Measurements from ENCODE around the gene MLANA. TPM values are rescaled to one million over a fixed set of nuclear protein-coding genes. Genes with fewer than 3 reads are reported as not detected.

Gene MLANA
- total RNA-seq, 4 donors from 2014 or later = not detected

GRCh38 chr9:5868235-5868634 is 22.5 kb upstream of the MLANA start:
- 68% methylated on average over 8 of the region's 9 CpGs; no CpG with 5 or more reads in 1 of the 2 donors for WGBS, 2 donors (ENCODE audit: low coverage in 1 of 2)
- no peak overlapping the region for H3K27ac ChIP-seq
- peaks cover 0 to 46% of the 10 kb centered on the region in 2 donors for H3K36me3 ChIP-seq
- ATAC-seq = no peak
- no peaks in the 10 kb centered on the region for H3K4me1 ChIP-seq
- H3K9me3 ChIP-seq = no peaks in the 10 kb centered on the region
- no peaks in the 10 kb centered on the region for H3K27me3 ChIP-seq
- H3K4me3 ChIP-seq = no peak overlapping the region
- TF ChIP-seq CTCF (IDR thresholded peaks at IDR 0.05) = no peak
- no peak for TF ChIP-seq EP300 (IDR thresholded peaks at IDR 0.05)

- H3K4me1 ChIP-seq = no peaks in the 10 kb centered on the region
- no peak for TF ChIP-seq POLR2A (IDR thresholded peaks at IDR 0.05)
- no peak for TF ChIP-seq EP300 (IDR thresholded peaks at IDR 0.05)
- no peak for TF ChIP-seq CTCF (IDR thresholded peaks at IDR 0.05)
- TF ChIP-seq POLR2AphosphoS5 (IDR thresholded peaks at IDR 0.05) = no peak
- H3K36me3 ChIP-seq = peaks cover 0 to 52% of the 10 kb centered on the region in 2 donors
- no peaks in the 10 kb centered on the region for H3K27me3 ChIP-seq
- no peak for ATAC-seq
- WGBS, 2 donors (ENCODE audit: low coverage in 1 of 2) = 71 to 100% methylated on average over 1 to 3 of the region's 3 CpGs
- no peak overlapping the region for H3K4me3 ChIP-seq
- H3K27ac ChIP-seq = no peak overlapping the region
- no peaks in the 10 kb centered on the region for H3K9me3 ChIP-seq
Measured at GRCh38 chr9:5869315-5870019, 21.2 kb upstream of the MLANA start.

- Histone ChIP-seq H3K4me1 (no peaks in the 10 kb centered on the region), H3K36me3 (peaks cover 0 to 57% of the 10 kb centered on the region in 2 donors), H3K27ac (no peak overlapping the region), H3K4me3 (no peak overlapping the region), H3K9me3 (no peaks in the 10 kb centered on the region), H3K27me3 (no peaks in the 10 kb centered on the region)
- TF ChIP-seq POLR2AphosphoS5 (IDR thresholded peaks at IDR 0.05) (no peak), POLR2A (IDR thresholded peaks at IDR 0.05) (no peak), CTCF (IDR thresholded peaks at IDR 0.05) (no peak), EP300 (IDR thresholded peaks at IDR 0.05) (no peak)
- no peak for ATAC-seq
- WGBS, 2 donors (ENCODE audit: low coverage in 1 of 2) = 92% methylated on average over 2 of the region's 2 CpGs; no CpG with 5 or more reads in 1 of the 2 donors
Measured at GRCh38 chr9:5870020-5870339, 20.7 kb upstream of the MLANA start.

GRCh38 chr9:5870691-5871090 is 20.0 kb upstream of the MLANA start:
- WGBS, 2 donors (ENCODE audit: low coverage in 1 of 2) = 76 to 90% methylated on average over 2 to 3 of the region's 3 CpGs
- Histone ChIP-seq H3K27me3 (no peaks in the 10 kb centered on the region), H3K27ac (no peak overlapping the region), H3K36me3 (peaks cover 0 to 58% of the 10 kb centered on the region in 2 donors), H3K9me3 (no peaks in the 10 kb centered on the region), H3K4me3 (no peak overlapping the region), H3K4me1 (no peaks in the 10 kb centered on the region)
- no peak for TF ChIP-seq CTCF (IDR thresholded peaks at IDR 0.05)
- no peak for TF ChIP-seq POLR2A (IDR thresholded peaks at IDR 0.05)
- no peak for TF ChIP-seq EP300 (IDR thresholded peaks at IDR 0.05)
- TF ChIP-seq POLR2AphosphoS5 (IDR thresholded peaks at IDR 0.05) = no peak
- no peak for ATAC-seq

- 30 to 56% methylated on average over 2 of the region's 2 CpGs for WGBS, 2 donors (ENCODE audit: low coverage in 1 of 2)
- H3K4me3 ChIP-seq = no peak overlapping the region
- TF ChIP-seq CTCF (IDR thresholded peaks at IDR 0.05) = no peak
- TF ChIP-seq POLR2AphosphoS5 (IDR thresholded peaks at IDR 0.05) = no peak
- TF ChIP-seq EP300 (IDR thresholded peaks at IDR 0.05) = no peak
- no peak for TF ChIP-seq POLR2A (IDR thresholded peaks at IDR 0.05)
Measured at GRCh38 chr9:5871785-5872184, 18.9 kb upstream of the MLANA start.

More at GRCh38 chr9:5871785-5872184, 18.9 kb upstream of the MLANA start:
- H3K27ac ChIP-seq = no peak overlapping the region
- no peaks in the 10 kb centered on the region for H3K27me3 ChIP-seq
- no peak for ATAC-seq
- no peaks in the 10 kb centered on the region for H3K4me1 ChIP-seq
- H3K36me3 ChIP-seq = peaks cover 0 to 64% of the 10 kb centered on the region in 2 donors
- H3K9me3 ChIP-seq = no peaks in the 10 kb centered on the region

Data from gastroesophageal sphincter (tissue), 4 donors.